ENCODE measurements around the gene CREB5. TPM values are rescaled to one million over a fixed set of nuclear protein-coding genes. Genes with fewer than 3 reads are reported as not detected.

Gene CREB5
- total and polyA plus RNA-seq, 7 donors, result 0.80 to 42.1 (median 4.6) TPM

GRCh38 chr7:28509251-28510025, 97.1 kb downstream of the CREB5 start:
- H3K4me3 ChIP-seq, result no peak overlapping the region
- no peaks in the 10 kb centered on the region for H3K27me3 ChIP-seq
- 60 to 72% methylated on average over 12 of the region's 12 CpGs for WGBS, 2 donors
- TF ChIP-seq EP300 (IDR thresholded peaks at IDR 0.05) (no peak), POLR2AphosphoS5 (IDR thresholded peaks at IDR 0.05) (no peak), CTCF (IDR thresholded peaks at IDR 0.05) (no peak), POLR2A (IDR thresholded peaks at IDR 0.05) (no peak)
- H3K4me1 ChIP-seq, result no peaks in the 10 kb centered on the region
- intact Hi-C loops (cut with DNase I), result no loop called here
- DNase-seq, result peak; percentile 72
- no peaks in the 10 kb centered on the region for H3K9me3 ChIP-seq
- H3K27ac ChIP-seq, result peak overlapping the region in 1 of 4 donors; percentile 0
- no peaks in the 10 kb centered on the region for H3K36me3 ChIP-seq

- H3K27me3 ChIP-seq, result no peaks in the 10 kb centered on the region
- H3K4me3 ChIP-seq, result no peak overlapping the region
- peak; percentile 69 for DNase-seq
- H3K27ac ChIP-seq, result no peak overlapping the region
- TF ChIP-seq CTCF (IDR thresholded peaks at IDR 0.05), result no peak
- no peak for TF ChIP-seq POLR2AphosphoS5 (IDR thresholded peaks at IDR 0.05)
- no peak for TF ChIP-seq EP300 (IDR thresholded peaks at IDR 0.05)
- TF ChIP-seq POLR2A (IDR thresholded peaks at IDR 0.05), result no peak
- H3K9me3 ChIP-seq, result no peaks in the 10 kb centered on the region
- WGBS, 2 donors, result 67% methylated on average over 2 of the region's 2 CpGs
- intact Hi-C loops (cut with DNase I), result no loop called here
- H3K36me3 ChIP-seq, result no peaks in the 10 kb centered on the region
- H3K4me1 ChIP-seq, result no peaks in the 10 kb centered on the region
These were observed 97.7 kb downstream of the CREB5 start for GRCh38 chr7:28510026-28510369.

GRCh38 chr7:28512668-28513440, 100.5 kb downstream of the CREB5 start:
- no peak for DNase-seq
- H3K4me1 ChIP-seq, result no peaks in the 10 kb centered on the region
- no peaks in the 10 kb centered on the region for H3K9me3 ChIP-seq
- H3K4me3 ChIP-seq, result no peak overlapping the region
- no peak for TF ChIP-seq CTCF (IDR thresholded peaks at IDR 0.05)
- TF ChIP-seq POLR2A (IDR thresholded peaks at IDR 0.05), result no peak
- no peak for TF ChIP-seq EP300 (IDR thresholded peaks at IDR 0.05)
- TF ChIP-seq POLR2AphosphoS5 (IDR thresholded peaks at IDR 0.05), result no peak
- WGBS, 2 donors, result 75 to 88% methylated on average over 9 of the region's 9 CpGs
- no peaks in the 10 kb centered on the region for H3K27me3 ChIP-seq
- no peak overlapping the region for H3K27ac ChIP-seq
- no peaks in the 10 kb centered on the region for H3K36me3 ChIP-seq
- intact Hi-C loops (cut with DNase I), result no loop called here

- H3K4me3 ChIP-seq, result no peak overlapping the region
These were observed 104.3 kb downstream of the CREB5 start for GRCh38 chr7:28516390-28517172.

More at GRCh38 chr7:28516390-28517172, 104.3 kb downstream of the CREB5 start:
- no peak for DNase-seq
- WGBS, 2 donors, result 58 to 75% methylated on average over 14 of the region's 14 CpGs
- intact Hi-C loops (cut with DNase I), result no loop called here
- H3K9me3 ChIP-seq, result no peaks in the 10 kb centered on the region
- no peaks in the 10 kb centered on the region for H3K27me3 ChIP-seq
- H3K36me3 ChIP-seq, result no peaks in the 10 kb centered on the region
- H3K4me1 ChIP-seq, result no peaks in the 10 kb centered on the region
- TF ChIP-seq CTCF (IDR thresholded peaks at IDR 0.05) (no peak), EP300 (IDR thresholded peaks at IDR 0.05) (no peak), POLR2A (IDR thresholded peaks at IDR 0.05) (no peak), POLR2AphosphoS5 (IDR thresholded peaks at IDR 0.05) (no peak)
- no peak overlapping the region for H3K27ac ChIP-seq
